Activated CD8-positive, alpha-beta memory T cell treated with anti-CD3 and anti-CD28 coated beads for 1 hour (primary cell): ENCODE results near the gene TOP3A.

Experiments used
- DNase-seq, 2 donors: peaks; one replicate each; pipeline ENCODE4 v3.0.0-alpha.2; 2020; ENCODE audit warnings: low read depth in 1 of 2; ENCODE audit errors: extremely low read depth in 1 of 2

Gene TOP3A

DNA sequence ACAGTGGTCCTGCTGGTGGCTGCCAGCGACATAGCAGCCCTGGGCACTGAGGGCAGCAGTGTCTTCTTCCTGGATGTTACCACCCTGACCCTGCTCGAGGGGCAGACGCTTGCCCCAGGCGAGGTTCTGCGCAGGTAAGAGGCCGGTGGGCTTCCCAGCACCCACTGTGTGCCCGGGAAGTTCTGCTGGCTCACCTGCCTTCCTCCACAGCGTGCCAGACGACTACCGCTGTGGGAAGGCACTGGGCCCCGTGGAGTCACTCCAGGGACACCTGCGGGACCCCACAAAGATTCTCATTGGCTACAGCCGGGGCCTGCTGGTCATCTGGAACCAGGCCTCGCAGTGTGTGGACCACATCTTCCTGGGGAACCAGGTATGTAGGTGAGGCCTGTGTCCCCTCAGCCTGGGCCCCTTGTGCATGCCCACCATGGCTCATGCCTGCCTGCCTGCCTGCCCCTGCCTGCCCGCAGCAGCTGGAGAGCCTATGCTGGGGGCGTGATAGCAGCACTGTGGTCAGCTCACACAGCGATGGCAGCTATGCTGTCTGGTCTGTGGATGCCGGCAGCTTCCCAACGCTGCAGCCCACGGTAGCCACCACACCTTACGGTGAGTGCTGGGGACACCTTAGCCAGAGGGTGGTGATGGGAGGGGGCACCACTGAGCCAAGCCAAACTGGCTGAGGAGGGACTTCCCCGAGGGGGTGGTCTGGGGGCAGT is 80.8 kb downstream of the TOP3A start:
- no peak for DNase-seq

DNA sequence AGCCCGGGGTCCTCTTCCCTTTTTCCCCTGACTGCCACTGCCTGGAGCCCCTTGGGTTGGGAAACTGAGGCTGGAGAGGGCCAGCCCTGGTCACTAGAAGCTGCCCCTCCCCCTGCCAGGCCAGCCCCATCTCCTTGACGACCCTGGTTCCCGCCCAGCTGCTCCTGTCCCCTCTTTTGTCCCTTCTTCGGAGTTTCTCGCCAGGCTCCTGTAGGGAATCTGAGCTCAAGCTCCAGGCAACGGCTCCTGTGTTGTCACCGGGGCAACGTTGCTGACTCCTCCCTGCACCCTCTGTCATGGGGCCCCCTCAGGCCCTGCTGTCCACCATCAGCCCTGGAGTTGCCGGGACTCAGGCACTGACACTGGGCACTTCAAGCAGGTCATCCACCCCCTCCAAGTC is 83.6 kb downstream of the TOP3A start:
- no peak for DNase-seq

- no peak for DNase-seq
Measured at GRCh38 chr17:18230288-18231141, 84.3 kb downstream of the TOP3A start.

GRCh38 chr17:18229771-18230170 is 85.0 kb downstream of the TOP3A start:
- DNase-seq, result no peak

- DNase-seq, result no peak
Measured at GRCh38 chr17:18229254-18229653, 85.5 kb downstream of the TOP3A start.

GRCh38 chr17:18228176-18228682 is 86.6 kb downstream of the TOP3A start:
- DNase-seq, result no peak

GRCh38 chr17:18227635-18228034 is 87.2 kb downstream of the TOP3A start:
- DNase-seq, result no peak

- no peak for DNase-seq
Measured at GRCh38 chr17:18226284-18226945, 88.4 kb downstream of the TOP3A start.

DNA sequence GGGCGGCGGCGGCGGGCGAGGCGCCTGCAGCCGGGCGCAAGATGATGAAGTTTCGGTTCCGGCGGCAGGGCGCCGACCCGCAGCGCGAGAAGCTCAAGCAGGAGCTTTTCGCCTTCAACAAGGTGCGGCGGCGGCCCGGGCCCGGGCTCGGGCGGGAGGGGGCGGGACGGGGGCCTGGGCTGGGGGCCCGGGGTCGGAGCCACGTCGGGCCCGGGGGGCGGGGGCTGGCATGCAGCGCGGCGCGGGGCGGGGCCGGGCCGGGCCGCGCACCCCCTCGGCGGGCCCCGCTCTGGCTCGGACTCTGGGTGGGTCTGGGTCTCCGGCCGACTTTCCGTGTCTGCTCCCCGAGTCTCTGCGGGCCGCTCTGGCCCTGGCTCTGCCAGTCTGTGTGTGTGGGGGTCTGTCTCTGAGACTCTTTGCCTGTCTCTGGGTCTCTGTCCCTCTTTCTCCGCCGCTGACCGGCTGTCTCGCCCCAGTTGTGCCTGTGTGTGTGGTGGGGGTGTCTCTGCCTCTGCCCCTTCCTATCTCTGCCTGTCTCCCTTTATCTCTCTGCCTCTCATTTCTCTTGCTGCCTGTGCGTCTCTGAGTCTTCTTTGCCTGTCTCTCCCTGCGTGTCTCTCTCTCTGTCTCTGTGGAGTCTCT is 89.0 kb downstream of the TOP3A start:
- no peak for DNase-seq

DNA sequence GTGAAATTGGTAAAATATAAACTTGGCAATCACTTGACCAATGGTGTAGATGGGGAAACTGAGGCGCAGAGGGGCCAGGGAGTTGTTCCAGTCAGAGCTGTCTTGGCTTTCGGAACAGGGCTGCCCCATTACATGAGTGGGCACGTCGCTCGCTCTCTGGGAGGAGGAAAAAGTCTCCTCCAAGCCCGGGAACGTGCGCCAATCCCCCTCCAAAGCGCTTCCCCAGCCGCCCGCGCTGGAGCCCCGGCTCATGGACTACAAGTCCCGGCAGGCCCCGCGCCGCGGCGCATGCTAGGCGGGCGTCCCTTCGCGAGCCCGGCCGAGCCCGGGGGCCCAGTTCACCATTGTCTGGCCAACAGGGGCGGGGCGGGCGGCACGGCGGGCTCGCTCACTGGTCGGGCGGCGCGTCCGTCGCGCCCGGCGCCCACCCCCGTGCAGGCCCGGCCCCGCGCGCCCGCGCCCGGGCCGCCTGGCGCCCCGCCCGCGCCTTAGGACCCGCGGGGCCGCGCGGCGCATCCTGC is 89.6 kb downstream of the TOP3A start, which contains the start of gene LLGL1:
LLGL1 (plus strand) TSS at position 515 of the 521 bp plus-strand sequence. CDS start 48 bp downstream, outside the sequence.
- peak; percentile 81 to 96 for DNase-seq

GRCh38 chr17:18224387-18225120 is 90.2 kb downstream of the TOP3A start:
- no peak for DNase-seq

- no peak for DNase-seq
Measured at GRCh38 chr17:18224053-18224386, 90.8 kb downstream of the TOP3A start.
